Stimulated activated CD4-positive, alpha-beta T cell treated with anti-CD3 and anti-CD28 coated beads, Interleukin-2, amount 100 ng/mL, for 24 hours (primary cell): ENCODE results near the gene CDC42EP5.
A peak's percentile ranks its signal among the peaks of the same experiment; 100 is the strongest.
"Not testable (repeated sequence)": the region's sequence is repeated elsewhere in the genome, so short reads cannot be mapped to it uniquely, and the experiment has no call there.

Experiments
- DNase-seq, 2 donors: peaks; one replicate each; pipeline ENCODE4 v3.0.0-alpha.2; 2020

CDC42EP5 gene

DNA sequence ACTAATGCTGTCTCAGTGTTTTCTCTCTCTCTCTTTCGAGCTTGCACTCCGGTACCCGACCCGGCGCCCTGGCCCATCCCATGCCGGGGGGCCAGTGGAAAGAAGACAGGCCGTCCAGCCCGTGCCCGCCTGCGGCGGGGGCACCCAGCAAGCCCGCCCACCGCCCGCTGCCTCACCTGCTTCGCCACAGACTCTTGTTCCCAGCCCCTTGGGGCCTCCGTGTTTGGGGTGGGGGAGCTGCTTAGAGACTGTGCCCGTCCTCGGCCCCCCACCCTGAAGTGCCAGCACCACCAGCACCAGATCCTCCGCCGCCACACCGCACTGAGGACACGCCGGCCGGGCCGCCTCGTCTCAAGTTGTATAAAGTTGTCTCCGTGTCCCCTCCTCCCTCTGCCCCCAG lies 11.9 kb downstream of the CDC42EP5 start:
- DNase-seq: no peak

DNA sequence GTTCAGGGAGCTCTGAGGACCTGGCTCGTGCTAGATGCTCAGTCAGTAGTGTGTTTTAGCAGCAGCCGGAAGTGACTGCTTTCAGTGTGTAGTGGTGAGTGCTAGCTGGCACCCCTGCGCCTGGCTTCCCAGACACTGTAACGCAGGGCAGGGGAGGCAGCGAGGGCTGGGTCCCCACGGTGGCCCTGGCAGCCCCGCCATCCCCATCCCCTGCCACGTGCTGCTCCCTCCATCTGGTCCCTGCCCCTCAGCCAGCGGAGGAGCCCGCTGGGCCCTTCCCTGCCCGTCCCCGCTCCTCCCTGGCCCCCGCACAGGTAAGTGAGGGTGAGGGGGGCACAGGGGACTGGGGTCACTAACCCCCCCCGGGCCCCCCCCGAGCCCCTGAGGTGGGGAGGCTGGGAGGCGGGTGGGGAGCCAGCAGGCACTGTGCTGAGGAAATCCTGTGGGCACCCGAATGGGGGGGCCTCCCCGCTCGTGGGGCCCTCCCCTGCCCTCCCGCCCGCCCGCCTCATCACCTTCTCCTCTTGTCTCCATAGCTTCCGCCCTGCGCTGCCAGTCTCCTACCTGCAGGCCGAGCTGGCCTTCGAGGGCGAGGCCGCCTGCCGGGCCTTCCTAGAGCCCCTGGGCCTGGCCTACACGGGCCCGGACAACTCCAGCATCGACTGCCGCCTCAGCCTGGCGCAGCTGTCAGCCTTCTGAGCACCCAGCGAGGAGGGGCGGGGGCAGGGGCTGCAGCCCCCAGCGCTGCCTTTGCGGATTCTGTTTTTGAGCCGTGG lies 12.7 kb downstream of the CDC42EP5 start:
- DNase-seq: no peak

DNA sequence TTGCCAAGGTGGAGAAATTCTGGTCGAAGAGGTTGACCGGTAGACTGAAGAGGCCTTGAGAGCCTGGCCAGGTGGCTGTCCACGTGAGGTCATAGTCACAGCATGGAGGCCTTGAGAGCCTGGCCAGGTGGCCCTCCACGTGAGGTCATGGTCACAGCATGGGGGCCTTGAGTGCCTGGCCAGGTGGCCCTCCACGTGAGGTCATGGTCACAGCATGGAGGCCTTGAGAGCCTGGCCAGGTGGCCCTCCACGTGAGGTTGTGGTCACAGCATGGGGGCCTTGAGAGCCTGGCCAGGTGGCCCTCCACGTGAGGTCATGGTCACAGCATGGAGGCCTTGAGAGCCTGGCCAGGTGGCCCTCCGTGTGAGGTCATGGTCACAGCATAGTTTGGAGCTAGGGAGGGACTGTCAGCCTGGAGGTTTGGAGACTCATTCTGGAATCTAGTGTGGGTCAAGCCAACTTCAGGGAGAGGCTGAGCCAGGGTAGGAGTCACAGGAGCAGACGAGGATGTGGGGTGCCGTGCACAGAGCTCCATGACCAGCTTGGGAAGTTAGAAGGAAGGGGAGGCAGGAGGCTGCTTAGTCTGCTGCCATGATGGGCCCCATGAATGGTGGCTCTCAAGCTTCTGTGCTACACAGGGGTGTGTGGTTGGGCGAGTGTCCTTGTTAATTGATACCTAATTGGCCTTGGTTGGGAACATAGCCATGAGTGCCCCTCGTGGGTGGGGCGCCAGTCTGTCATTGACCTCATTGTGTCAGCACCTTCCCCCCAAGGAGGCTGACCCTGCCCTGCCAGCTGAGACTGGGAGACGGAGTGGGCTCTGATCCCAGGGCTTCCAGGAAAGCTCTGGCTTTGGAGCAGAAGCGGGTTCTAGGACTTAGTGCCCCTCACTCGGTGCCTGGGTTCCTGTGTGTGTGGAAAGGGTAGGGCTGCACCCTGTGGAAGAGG lies 13.5 kb downstream of the CDC42EP5 start:
- no peak for DNase-seq

DNA sequence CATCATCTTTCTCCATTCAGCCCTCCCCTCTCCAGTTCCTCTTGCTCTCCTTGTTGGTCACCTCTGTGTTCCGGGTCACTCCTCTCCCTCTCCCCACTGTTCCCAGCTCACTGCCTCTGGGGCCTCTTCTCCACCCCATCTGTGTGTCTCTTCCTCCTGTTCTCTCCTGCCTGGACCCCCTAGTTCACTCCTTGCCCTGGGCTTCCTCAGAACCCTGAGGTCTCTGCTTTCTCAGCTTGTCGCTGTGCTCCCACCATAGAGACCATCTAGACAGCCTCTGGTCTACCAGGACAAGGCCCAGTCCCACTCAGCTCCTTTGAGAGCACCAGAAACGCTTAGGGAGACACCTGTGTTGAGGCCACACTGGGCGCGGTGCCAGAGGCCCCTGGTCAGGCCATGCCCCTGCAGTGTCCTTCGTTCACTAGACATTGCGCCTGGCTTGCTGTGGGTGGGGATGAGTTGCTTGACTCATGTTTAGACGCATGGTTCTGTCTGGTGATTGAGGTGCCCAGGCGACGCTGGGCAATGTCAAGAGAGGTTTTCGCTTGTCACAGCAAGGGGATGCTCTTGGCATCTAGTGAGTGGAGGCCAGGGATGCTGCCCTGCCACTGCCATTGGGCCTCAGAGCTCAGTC lies 14.3 kb downstream of the CDC42EP5 start:
- no peak for DNase-seq

DNA sequence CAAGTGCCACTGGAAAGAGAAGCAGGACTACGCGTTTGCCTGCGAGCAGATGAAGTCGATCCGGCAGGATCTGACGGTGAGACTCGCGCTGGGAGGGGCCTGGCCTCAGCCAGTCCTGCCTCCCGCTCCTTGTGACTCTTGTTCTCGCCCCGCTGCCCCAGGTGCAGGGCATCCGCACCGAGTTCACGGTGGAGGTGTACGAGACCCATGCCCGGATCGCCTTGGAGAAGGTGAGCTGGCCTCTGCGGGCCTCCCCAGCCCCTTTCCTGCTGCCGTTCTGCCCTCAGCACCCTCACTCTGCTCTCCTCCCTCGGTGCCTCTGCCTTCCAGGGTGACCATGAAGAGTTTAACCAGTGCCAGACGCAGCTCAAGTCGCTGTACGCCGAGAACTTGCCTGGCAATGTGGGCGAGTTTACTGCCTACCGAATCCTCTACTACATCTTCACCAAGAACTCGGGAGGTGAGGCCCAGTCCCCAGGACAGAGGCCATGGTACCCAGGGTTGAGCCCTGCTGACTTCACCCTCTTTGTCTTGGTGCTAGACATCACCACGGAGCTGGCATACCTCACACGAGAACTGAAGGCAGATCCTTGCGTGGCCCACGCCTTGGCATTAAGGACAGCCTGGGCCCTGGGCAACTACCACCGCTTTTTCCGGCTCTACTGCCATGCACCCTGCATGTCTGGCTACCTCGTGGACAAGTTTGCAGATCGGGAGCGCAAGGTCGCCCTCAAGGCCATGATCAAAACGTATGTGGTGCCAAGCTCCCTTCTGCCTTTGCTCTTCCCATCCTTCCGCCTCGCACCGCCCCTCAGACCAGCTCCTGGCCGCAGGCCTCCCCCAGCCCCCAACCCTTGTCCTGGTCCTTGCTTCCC lies 15.1 kb downstream of the CDC42EP5 start:
- no peak for DNase-seq

DNA sequence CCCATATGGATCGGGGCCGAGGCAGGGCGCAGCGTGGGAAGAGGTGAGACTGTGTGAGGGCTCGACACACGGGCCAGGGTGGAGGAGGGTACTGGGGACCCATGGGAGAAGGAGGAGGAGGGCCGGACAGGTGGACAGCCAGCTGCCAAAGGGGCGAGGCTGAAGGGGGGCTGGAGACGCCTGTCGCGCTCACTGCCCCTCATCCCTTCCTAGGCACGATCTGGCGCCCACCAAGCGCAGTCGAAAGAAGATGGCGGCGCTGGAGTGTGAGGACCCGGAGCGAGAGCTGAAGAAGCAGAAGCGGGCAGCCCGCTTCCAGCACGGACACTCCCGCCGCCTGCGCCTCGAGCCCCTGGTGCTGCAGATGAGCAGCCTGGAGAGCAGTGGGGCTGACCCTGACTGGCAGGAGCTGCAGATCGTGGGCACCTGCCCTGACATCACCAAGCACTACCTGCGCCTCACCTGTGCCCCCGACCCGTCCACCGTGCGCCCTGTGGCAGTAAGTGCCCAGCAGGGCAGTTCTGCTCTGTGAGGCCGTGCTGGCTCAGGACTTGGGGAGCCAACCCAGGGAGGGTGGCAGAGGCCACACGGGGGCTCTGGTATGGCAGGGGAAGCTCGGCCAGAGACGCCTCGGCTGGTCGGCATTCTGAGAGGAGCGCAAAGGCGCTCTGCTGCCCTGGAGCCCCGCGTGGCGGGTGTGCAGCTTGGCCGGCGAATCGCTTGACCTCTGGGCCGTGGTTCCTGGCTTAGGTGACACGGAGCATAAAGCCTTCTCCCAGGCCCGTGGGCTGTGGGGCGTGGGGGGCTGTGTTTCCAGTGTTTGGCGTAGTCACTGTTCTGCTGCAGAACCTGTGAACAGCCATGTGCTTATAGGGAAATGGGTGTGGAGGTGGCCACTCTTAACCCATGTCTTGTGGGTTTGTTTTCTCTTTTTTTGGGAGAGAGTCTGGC lies 16.4 kb downstream of the CDC42EP5 start:
- DNase-seq: no peak

DNA sequence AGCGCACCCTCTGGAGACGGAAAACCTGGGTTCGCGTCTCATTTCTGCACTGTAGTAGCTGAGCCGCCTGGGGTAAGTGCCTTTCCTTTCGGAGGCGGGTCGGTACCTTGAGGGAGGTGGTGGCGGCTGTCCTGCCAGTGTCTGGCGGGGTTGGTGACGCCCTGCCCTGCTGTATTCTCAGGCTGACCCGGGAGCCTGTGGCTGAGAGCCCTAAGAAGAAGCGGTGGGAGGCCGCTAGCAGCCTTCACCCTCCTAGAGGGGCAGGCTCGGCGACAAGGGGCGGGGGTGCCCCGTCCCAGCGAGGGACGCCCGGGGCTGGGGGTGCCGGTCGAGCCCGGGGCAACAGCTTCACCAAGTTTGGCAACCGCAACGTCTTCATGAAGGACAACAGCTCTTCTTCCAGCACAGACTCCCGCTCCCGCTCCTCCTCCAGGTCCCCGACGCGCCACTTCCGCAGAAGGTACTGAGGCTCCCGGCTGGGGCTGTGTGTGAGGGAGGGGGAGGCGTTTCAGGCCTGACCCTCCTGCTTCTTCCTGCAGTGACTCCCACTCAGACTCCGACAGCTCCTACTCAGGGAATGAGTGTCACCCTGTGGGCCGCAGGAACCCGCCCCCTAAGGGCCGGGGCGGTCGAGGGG lies 17.2 kb downstream of the CDC42EP5 start:
- DNase-seq: no peak

DNA sequence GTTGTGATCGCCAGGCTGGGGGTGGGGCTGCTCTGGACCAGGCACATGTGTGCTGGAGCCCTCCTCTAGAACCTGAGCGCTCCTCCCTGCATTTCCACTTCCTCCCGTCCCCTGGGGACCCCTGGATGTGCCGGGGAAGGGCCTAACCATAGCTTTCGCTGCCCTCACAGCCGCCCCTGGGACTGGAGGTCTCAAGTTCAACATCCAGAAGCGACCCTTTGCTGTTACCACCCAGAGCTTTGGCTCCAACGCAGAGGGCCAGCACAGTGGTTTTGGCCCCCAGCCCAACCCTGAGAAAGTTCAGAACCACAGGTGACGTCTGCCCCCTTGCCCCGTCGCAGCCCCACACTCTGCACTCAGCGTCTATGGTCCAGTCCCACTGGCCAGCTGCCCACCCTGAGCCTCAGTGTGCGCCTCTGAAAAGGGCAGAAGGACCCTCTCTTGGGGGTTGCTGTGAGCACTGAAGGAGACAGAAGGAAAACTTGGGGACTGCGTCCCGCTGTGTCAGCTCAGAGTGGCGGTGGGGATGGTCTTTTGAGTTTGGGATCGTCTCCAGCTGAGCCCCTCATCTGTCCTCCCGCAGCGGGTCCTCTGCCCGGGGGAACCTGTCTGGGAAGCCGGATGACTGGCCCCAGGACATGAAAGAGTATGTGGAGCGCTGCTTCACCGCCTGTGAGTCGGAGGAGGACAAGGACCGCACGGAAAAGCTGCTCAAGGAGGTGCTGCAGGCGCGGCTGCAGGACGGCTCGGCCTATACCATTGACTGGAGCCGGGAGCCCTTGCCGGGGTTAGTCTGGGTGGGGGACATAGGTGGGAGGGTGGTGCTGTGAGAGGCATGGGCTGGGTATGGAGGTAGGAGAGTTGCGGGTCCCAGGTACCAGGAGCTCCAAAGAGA lies 18.1 kb downstream of the CDC42EP5 start:
- no peak for DNase-seq

DNA sequence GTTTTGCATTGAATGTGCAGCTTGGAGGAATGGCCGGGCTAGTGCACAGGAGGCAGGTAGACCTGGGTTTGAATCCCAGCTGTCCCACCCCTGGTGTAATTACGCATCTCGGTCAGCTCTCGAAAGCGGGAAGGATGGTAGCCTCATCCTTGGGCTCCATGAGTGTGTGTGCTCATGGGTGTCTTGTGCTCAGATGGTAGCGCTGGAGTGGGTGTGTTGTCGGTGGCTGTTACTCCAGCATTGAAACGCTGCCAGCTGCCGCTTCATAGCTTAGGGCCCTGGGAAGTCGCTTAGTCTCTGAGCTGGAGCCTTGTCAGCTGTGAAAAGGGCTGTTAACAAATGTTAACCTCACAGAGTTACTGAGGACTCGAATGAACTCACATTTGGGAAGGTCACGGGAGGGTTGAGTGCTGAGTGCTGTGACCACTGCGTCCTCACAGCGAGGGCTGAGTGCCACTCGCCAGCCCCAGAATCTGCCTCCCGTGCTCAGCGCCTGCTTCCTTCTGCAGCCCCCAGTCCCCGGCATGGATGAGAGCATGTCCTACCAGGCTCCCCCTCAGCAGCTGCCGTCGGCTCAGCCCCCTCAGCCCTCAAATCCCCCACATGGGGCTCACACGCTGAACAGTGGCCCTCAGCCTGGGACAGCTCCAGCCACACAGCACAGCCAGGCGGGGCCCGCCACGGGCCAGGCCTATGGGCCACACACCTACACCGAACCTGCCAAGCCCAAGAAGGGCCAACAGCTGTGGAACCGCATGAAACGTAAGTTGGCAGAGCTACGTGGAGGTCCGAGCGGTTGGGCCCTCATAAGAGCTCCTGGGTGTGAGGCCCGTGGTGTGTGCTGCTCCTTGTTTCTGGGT lies 18.9 kb downstream of the CDC42EP5 start:
- DNase-seq: no peak

DNA sequence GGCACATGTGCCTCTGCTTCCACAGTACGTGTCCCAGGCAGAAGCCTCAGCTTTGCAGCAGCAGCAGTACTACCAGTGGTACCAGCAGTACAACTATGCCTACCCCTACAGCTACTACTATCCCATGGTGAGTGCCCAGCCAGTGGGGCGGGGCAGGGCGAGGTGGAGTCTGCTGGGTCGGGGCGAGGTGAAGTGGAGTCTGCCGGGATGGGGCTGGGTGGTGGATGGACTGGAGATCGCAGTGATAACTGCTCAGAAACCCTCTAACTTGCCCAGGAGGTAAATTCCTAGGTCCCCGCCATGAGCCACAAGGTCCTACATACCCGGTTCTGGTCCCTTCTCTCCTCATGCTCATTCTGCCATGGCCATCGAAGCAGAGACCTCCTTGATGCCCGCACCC lies 20.5 kb downstream of the CDC42EP5 start:
- DNase-seq: no peak

DNA sequence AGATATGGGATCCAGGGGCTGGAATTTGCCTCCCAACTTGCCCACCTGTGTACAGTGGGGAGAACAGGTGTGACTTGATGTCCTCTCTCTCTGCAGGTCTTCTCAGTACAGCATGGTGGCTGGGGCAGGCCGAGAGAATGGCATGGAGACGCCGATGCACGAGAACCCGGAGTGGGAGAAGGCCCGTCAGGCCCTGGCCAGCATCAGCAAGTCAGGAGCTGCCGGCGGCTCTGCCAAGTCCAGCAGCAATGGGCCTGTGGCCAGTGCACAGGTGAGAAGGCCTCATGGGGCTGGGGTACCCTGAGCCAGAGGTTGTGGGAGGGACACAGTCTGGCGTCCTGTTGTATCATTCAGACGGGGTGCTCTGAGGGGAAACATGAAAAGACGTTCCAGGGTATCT lies 21.1 kb downstream of the CDC42EP5 start:
- no peak for DNase-seq

DNA sequence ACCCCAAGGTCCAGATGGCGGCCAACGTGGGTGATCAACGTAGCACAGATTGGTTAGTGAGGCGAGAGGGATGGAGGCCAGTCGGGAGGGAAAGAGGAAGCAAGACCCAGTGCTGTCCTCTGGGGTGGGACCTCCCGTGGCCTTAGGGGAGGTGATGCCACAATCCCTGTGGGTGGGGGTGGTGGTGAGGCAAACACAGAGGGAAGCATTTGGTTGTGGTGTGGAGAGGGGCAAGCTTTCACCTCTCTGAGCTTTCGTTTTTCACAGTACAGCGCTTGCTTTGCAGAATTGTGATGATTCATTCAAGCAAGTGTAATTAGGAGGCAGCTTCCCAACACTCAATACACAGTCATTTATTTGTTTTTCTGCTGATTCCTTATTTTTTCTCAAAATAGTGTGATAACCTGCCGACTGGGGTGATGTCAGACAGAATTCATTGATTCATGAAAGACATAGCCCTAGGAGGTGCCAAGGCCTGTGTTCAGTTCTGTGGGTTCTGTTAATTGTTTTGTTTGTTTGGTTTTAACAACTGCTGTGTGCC lies 21.7 kb downstream of the CDC42EP5 start:
- peak in 1 of 2 donors; percentile 1 for DNase-seq

DNA sequence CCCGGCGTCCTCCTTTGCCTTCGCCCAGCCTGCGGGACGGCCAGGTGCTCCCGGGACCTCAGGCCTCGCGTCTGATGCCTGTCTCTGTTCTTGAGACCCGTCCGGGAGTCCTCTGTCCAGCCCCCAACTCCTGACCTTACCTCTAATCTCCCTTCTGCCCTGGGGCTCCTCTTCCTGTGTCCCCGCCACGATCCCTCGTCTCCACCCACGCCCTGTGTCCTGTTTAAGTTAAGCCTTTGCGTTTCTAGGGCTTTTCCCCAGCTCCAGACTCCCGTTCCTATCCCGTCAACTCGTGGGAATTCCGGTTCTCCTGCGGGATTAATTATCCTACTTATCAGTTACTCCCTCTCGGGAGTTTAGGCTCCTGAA lies 23.4 kb downstream of the CDC42EP5 start:
- DNase-seq: peak; percentile 35 to 37

DNA sequence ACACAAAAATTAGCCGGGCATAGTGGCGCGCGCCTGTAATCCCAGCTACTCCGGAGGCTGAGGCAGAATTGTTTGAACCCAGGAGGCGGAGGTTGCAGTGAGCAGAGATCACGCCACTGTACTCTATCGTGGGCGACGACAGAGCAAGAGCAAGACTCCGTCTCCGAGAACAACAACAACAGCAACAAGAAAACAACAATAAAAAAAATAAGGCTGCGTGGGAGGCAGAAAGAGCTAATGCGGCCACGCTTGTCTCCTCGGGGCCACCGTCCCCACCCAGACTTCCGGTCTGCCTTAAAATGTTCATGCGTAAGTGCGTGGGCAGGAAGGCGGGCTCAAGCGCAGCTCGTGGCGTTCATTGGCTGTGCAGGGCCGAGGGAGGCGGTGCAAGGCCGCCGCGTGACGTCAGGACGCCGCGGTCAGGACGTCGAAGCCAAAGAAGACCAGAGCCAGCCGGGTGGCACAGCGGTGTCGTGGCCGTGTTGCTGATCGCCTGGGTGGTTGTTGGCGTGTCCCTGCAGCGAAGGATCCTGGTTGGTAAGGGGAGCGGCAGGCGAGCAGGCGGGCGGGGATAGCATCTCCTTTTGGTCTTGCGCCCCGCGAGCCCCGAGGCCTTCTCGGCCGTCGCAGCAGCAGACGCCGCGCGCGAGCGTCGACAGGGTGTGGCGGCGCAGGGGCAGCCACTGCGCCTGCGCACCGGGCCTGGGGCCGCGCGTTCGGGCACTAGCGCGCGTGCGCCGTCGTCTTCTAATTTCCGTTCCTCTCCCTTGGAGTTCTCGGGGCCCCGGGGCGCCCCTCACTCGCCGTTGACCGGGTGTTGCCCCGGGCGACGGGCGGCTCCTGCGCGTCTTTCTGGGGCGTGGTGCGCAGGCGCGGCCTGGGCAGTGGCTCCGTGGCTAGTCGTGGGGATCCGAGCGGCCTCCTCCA lies 24.1 kb downstream of the CDC42EP5 start, which contains the start of gene LENG8:
Gene LENG8 (plus strand): TSS at position 426 of the 927 bp plus-strand sequence. CDS start 2,146 bp downstream, outside the sequence.
- peak; percentile 96 to 97 for DNase-seq

DNA sequence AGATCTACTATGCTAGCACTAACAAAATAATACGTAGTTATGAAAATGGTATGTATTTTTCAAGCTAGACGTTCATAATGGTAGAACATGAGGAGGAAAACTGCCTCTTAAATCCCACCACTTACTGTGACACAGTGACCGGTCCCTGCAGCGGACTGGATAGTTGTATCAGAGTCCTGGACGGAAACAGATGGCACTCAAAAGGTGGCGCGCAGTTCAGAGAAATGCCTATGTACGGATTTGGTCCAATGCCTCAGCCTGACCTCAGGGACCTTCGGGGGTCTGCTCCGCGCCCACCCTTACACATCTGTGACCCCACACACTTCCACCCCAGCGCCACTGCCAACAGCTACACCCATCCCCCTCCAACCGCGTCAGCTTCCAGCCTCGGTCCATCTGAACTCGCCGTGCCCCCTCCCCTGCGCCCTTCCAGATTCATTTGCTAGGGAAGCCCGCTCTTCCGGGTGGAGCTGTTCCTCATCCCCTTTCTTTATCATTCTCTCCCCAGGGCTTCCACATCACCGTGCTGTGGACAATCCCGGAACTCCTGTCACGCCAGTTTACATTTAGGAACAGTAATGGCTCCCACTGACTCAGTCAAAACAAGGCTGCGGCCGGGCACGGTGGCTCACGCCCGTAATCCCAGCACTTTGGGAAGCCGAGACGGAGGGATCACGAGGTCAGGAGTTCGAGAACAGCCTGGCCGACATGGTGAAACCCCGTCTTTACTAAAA lies 24.9 kb downstream of the CDC42EP5 start:
- DNase-seq: peak; percentile 55 to 60

DNA sequence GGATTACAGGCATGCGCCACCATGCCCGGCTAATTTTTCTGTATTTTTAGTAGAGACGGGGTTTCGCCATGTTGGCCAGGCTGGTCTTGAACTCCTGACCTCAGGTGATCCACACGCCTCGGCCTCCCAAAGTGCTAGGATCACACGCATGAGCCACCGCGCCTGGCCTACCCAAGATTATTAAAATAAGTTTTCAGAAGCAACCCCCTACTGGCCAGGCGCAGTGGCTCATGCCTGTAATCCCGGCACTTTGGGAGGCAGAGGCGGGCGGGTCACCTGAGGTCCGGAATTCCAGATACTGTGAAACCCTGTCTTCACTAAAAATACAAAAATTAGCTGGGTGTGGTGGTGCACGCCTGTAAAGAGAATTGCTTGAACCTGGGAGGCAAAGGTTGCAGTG lies 26.7 kb downstream of the CDC42EP5 start:
- not testable (repeated sequence) for DNase-seq
